Stimulated activated CD8-positive, alpha-beta memory T cell treated with anti-CD3 and anti-CD28 coated beads, Interleukin-15, amount 100 ng/mL, for 1 hour (primary cell): ENCODE measurements around the gene GUCD1.

Experiments
- DNase-seq: peaks from one replicate; pipeline ENCODE4 v3.0.0-alpha.2; 2020; ENCODE audit warnings: low read depth

GUCD1 gene

GRCh38 chr22:24590596-24591173 lies 35.7 kb upstream of the GUCD1 start:
- no peak for DNase-seq

- DNase-seq, result no peak
Observed at GRCh38 chr22:24589518-24590030, 34.6 kb upstream of the GUCD1 start.

DNA sequence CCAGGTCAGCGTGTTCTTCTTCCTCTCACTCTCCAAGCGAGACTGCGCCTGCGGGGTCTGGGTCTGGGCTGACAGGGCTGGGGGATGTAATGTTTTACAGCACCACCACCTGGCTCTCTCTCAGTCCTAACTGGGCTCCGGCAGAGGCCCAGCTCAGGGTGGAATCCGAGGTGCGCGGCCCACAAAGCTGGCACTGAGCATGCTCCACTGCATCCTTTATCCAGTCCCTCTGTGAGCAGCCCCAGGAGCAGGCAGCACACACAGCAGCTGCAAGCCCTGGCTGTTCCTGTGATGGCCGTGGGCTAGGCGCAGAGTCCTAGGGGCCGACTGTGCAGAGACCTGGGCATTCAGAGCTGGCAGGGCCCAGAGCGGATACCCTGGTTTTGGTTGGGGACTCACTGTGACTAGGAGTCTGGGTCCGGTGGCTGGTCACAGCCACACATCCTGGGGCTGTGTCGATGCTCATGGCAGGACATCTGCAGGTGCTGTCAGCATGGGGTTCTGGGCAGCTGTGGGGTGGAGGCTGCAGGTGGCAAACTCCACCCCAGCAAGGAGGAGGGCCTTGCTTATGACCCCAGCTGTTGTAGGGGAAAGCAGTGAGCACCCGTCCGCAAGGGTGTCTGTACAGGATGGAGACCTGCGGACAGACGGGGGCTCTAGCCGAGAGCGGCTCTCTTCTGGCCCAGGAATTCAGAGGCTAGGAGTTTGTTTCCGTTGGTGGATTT lies 34.0 kb upstream of the GUCD1 start:
- no peak for DNase-seq

- no peak for DNase-seq
Observed at GRCh38 chr22:24588381-24588756, 33.4 kb upstream of the GUCD1 start.

DNA sequence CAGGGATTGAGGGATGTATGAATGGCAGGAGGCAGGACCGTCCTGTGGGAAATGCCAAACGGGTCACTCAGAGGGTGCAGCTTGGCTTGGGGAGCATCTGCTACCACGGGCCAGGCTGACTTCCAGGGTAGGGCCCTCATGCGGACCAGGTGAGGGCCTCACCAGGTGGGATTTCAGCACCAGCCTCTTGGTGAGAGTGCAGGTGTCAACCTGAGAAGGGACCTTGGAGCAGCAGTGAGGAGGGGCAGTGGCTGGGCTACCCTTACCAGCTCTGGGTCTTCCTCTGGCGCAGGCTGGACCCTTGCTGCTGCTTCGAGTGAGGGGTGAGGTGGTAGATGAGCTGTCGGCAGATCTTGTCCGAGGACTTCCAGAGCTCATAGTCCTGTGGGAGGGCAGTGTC lies 33.0 kb upstream of the GUCD1 start:
- no peak for DNase-seq

DNA sequence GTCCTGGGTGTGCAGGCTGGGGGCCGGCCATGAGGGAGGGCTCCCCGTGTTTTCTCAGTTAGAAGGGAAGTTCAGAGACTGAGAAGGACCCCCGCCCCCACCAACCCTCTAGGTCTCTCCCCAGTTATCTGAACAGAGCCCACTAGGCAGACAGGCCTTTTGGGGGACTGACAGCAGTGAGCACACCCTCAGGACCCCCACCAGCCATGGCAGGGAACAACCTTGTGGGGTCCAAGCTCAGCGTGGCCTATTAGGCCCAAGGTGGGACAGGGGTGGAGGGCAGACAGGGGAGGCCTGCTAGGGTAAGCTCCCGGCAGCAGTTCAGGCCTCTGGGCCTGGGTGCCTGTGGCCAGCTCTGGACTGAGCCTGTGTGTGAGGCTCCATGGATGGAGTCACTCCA lies 32.3 kb upstream of the GUCD1 start:
- DNase-seq, result no peak

DNA sequence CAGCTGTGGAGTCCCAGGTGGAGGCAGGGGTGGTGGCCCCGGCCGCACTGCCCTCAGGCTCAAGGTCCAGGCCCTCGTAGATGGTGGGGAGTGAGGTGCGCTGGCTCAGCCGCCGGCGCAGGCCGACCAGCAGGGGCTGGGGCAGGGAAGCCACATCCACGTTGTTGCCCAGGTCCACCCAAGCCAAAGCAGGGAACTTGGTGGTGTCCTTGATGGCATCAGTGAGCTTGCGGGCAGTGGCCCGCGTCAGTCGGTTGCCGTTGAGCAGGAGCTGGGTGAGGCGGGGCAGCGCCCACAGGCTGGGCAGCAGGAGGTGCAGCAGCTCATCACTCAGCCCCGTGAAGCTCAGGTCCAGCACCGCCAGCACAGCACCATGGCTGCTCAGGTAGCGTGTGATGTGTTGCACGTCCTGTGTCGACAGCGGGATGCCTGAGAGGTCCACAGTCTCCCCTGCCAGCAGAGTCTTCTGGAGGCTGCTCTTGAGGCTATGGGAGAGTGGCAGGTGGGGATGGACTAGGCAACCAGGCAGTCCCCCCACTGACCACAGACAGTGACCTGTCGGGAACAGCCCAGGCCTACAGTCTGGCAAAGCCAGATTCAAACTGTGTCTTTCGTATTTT lies 31.1 kb upstream of the GUCD1 start:
- DNase-seq, result no peak

DNA sequence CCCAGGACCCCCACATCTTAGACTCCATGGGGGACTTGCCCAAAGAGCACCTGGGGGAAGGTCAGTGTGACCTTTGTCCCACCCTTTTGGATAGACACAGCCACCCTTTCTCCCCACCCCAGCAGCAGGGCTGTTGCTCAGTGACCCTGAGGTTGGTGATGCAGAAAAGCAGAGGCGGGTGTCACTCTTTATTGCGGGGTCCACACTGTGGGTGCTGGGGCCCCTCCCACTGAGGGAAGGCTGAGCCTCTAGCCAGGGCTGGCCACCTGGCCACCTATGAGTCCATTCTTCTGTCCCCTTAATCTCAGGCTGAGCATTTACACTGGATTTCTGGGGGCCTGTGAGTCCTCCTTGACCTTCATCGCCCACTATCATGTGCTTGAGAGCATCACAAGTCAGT lies 30.5 kb upstream of the GUCD1 start:
- no peak for DNase-seq

GRCh38 chr22:24584871-24585411 lies 30.0 kb upstream of the GUCD1 start:
- no peak for DNase-seq

DNA sequence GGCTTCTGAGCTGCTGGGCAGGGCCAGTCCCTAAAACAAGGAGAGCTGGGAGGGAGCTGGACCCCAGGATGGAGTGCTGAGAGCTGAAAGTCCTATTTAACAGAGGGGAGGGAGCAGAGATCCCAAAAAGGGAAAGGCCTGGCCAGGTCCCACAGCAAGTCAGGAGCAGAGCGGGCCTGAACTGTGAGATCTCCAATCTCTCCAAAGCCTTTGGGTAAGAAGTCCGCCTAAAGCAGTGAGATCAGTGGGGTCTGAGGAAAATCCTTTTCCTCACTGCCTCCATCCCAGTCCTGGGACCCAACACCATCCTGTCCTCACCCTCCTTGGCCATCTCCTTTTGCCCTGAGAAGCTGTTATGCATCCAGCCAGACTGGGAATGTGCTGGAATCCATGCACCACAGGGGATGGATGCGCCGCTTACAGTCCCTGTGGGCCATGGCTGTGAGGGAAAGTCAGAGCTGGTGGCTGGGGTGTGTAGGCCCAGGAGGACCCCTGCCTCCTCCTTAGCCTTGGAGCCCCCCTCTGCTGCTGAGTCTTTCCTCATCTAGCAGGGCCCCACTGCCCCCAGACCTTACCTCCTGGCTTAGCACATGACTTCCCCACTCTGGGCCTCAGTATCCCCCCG lies 29.3 kb upstream of the GUCD1 start:
- no peak for DNase-seq

DNA sequence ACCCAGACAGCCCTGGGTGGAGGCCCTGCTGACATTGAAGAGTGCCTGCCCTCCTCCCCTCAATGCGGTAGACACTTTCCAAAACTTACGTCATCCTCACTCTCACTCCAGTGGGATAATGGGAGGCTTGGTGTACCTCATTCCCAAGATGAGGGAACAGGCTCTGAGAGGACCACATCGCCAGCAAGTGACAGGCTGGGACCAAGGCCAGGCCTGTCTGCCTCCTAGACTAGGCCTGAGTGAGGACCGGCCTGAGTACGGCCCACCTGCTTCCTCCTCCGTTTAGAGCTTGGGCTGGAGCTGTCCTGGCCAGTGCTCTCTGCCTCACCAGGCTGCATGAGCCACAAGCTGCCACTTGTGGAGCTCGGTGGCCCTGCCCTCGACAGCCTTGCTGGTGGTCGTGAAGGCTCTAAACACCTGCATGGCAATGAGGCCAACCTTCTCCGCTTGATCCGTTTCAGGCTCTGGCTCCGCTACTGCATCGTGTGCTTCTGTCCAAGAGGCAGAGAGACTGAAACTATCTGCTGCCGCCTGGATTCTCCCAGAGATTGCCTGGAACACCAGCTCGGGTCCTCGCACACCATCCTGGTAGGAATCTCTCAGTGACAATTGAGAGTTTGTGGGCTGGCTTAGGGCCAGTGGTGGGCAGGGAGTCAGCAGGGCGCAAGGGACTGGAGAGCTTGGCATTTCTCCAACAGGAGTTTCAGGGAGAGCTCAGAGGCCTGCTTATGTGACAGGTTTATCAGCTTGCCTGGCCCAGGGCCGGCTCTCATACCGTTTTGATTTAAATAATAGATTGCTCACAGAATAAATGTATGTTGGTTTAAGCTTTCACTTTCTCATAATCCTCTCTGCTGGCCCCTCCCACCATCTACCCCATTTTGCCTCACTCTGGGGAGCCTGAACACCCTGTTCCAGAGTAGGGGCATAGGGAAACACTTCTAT lies 28.6 kb upstream of the GUCD1 start:
- no peak for DNase-seq

DNA sequence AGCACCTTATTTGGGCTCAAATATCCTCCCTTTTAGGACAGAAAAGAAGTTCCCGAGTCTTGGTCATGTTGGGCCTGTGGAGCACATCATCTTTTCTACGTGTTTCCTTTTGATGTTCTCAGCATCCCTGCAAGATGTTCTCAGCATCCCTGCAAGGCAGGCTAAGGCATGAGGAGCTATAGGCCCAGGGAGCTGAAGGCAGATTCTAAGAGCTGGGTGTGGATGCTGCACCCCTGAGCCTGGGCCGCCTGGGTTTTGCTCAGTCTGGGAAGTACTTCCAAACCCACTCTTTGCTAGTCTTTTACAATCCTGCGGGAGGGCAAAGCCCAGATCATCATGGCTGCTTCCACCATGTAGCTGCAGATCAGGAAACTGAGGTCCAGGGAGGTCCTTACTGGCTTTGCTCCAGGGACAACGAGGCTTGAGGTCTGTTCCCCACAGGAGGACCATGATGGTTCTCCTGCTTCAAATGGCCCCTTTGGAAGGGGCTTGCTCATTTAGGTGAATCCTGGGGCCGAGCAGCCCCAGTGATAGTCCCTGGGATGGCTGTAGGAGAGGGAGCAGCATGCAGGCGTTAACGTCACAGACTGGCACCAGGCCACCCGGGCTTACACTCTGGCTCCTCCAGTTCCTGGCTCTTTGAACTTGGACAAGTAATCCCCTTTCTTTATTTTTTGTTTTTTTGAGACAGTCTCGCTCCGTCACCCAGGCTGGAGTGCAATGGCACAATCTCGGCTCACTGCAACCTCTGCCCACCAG lies 27.3 kb upstream of the GUCD1 start:
- DNase-seq, result no peak

DNA sequence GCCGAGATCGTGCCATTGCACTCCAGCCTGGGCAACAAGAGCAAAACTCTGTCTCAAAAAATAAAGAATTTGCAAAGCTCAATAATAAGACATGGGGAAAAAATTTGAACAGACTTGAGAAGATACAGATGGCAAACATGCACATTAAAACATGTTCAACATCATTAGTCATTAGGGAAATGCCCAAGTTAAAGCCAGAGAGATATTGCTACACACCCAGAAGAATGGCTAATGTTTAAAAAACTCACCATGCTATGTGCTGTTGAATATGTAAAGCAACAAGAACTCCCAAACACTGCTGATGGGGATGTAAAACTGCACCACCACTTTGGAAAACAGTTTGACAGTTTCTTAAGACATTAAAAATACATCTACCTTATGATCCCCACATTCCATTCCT lies 25.3 kb upstream of the GUCD1 start:
- no peak for DNase-seq

DNA sequence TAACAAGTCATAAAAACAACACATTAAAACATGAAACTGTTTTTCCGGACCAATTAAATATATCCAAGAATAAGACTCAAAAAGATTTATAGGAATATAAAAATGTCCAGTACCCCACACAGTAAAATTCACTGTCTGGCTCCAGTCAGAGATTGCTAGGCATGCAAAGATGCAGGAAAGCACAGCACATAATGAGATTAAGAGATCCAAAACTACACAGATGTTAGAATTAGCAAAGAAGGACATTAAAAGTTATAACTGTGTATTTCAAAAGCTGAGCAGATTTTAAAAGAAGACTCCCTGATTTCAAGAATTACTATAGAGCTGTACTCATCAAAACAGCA lies 24.3 kb upstream of the GUCD1 start:
- no peak for DNase-seq

DNA sequence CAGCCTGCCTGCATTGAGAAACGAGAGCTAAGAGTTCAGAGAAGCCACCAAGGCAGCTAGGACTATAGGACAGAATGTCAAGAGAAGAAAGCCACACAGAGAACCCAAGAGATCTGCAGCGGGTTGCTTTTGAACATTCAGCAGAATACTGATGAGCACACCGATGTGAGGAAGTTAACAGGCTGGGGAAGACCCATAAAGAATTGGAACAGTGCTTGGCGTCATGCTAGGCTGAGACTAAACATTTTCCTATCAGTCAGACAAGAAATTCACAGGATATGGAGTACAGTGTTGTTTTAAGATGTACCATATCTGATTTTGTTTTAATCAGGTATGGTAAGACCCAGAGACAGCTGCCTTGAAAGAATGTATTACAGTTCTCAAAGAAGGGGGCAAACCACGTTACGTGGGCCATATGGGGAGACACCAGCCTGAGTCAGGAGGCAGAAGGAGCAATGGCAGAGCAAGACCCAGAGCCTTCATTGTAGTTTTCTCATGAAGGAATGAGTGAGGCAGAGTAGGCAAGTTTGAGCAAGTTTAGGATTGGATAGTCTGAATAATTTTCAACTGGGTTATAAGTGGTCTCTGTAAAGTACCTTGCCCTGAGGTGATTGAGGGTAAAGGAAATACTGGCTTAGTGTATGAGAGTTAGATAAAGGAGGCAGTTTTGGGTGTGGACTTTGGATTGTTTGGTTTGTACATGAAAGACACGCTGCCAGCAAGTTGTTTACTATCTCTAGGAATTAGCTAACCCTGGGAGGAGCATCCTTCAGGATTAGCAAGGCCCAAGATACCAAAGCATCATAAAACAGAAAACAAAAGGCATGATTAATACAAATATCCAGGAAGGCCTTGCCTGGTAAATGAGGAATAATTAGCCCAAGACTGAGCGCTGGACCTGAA lies 23.7 kb upstream of the GUCD1 start:
- DNase-seq, result no peak

DNA sequence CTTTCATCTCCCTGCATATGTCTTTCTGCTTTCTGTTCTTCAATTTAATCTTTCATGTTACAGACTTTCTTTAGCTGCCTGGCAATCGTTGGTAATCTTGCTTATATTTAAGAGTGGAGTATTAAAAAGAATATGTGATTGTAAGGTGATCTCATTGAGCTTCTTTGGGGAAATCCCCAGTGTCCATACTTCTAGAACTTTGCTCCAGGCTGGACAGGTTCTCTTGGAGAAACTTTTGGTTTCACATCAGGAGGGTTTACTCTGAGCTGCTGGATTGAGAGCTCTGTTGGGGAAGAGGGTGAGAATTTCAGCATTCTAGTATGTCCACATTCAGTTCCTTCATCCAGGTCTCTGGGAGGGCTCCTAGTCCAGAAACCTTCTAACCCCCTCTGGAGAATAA lies 21.8 kb upstream of the GUCD1 start:
- DNase-seq, result no peak

DNA sequence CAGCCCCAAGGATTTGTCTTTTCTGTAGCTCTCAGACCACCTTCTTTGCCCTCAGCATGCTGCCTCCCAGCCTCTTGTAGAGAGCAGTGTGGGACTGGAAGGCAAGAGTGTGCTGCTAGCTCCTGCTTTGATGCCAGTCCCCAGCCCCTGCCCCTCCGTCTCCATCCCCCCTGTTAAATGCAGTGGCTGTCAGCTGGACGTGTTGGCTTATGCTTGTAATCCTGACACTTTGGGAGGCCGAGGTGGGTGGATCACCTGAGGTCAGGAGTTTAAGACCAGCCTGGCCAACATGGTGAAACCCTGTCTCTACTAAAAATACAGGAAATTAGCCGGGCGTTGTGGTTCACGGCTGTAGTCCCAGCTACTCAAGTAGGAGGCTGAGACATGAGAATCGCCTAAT lies 16.3 kb upstream of the GUCD1 start:
- DNase-seq, result no peak

- no peak for DNase-seq
Observed at GRCh38 chr22:24567668-24568067, 12.7 kb upstream of the GUCD1 start.

GRCh38 chr22:24566899-24567511 lies 12.1 kb upstream of the GUCD1 start:
- DNase-seq, result no peak

DNA sequence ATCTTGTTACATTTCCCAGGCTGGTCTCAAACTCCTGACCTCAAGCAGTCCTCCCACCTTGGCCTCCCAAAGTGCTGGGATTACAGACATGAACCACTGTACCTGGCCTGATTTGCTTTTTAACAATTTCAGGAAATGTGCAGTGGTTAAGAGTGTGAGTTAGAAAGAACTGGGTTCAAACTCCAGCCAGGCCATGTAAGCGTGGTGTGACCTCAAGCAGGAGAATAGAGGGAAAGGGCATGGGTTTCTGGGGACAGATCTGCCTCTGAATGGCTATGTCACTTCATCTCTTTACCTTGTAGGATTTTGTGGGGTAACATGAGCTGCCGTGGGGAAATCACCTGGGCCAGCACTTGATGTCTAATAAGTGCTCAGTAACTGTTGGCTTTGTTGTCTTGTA lies 10.1 kb upstream of the GUCD1 start:
- no peak for DNase-seq
